IPS-NIHi7 (cell line): ENCODE data around the gene HS6ST3.
A peak's percentile ranks its signal among the peaks of the same experiment; 100 is the strongest.
"Not testable (repeated sequence)": the region's sequence is repeated elsewhere in the genome, so short reads cannot be mapped to it uniquely, and the experiment has no call there.

Source experiments
- DNase-seq: peaks from one replicate; pipeline ENCODE4 v3.0.0; 2012; ENCODE audit warnings: mixed read lengths; ENCODE audit errors: extremely low spot score

Gene HS6ST3

GRCh38 chr13:96091164-96092117 is 1.5 kb downstream of the HS6ST3 start:
- peak; percentile 49 for DNase-seq

- DNase-seq, result no peak
Observed at GRCh38 chr13:96093296-96094006, 3.5 kb downstream of the HS6ST3 start.

GRCh38 chr13:96100457-96101220 is 10.7 kb downstream of the HS6ST3 start:
- peak; percentile 24 for DNase-seq

- peak; percentile 22 for DNase-seq
Observed at GRCh38 chr13:96104516-96104915, 14.6 kb downstream of the HS6ST3 start.

- DNase-seq, result not testable (repeated sequence)
Observed at GRCh38 chr13:96108072-96108471, 18.2 kb downstream of the HS6ST3 start.

GRCh38 chr13:96109125-96109524 is 19.2 kb downstream of the HS6ST3 start:
- DNase-seq, result no peak

- DNase-seq, result no peak
Observed at GRCh38 chr13:96112936-96113335, 23.0 kb downstream of the HS6ST3 start.

GRCh38 chr13:96115368-96115767 is 25.5 kb downstream of the HS6ST3 start:
- DNase-seq, result not testable (repeated sequence)

- DNase-seq, result no peak
Observed at GRCh38 chr13:96119921-96120320, 30.0 kb downstream of the HS6ST3 start.

- peak; percentile 18 for DNase-seq
Observed at GRCh38 chr13:96130818-96131340, 41.0 kb downstream of the HS6ST3 start.

- DNase-seq, result no peak
Observed at GRCh38 chr13:96141032-96141431, 51.1 kb downstream of the HS6ST3 start.

- DNase-seq, result no peak
Observed at GRCh38 chr13:96159725-96160124, 69.8 kb downstream of the HS6ST3 start.

GRCh38 chr13:96161141-96161540 is 71.2 kb downstream of the HS6ST3 start:
- no peak for DNase-seq

- DNase-seq, result no peak
Observed at GRCh38 chr13:96165840-96166239, 75.9 kb downstream of the HS6ST3 start.

- DNase-seq, result no peak
Observed at GRCh38 chr13:96172066-96172465, 82.2 kb downstream of the HS6ST3 start.

GRCh38 chr13:96178759-96179158 is 88.9 kb downstream of the HS6ST3 start:
- DNase-seq, result no peak

GRCh38 chr13:96179309-96179708 is 89.4 kb downstream of the HS6ST3 start:
- no peak for DNase-seq

GRCh38 chr13:96181911-96182310 is 92.0 kb downstream of the HS6ST3 start:
- no peak for DNase-seq

- DNase-seq, result no peak
Observed at GRCh38 chr13:96185818-96186217, 95.9 kb downstream of the HS6ST3 start.

GRCh38 chr13:96191367-96191766 is 101.5 kb downstream of the HS6ST3 start:
- DNase-seq, result no peak

- DNase-seq, result no peak
Observed at GRCh38 chr13:96193728-96194310, 103.9 kb downstream of the HS6ST3 start.
